ENCODE measurements around the gene TAS2R41.
"Not testable (repeated sequence)": the region's sequence is repeated elsewhere in the genome, so short reads cannot be mapped to it uniquely, and the experiment has no call there.

TAS2R41 gene

GRCh38 chr7:143485500-143485899 lies 7.8 kb downstream of the TAS2R41 start:
- Histone ChIP-seq H3K27ac (peak overlapping the region in 5 of 11 experiments; percentile 10 to 93 (median 83); a peak in 8 of 22 replicates), H3K4me2 (peak overlapping the region in 6 of 11 experiments; percentile 3 to 77 (median 24); a peak in 8 of 22 replicates), H3K9me3 (replicated peaks in 1 of 11) (0 out of 22 replicates have a peak, but pooled peaks cover 0 to 8% (median 0%) of the 10 kb centered on the region in 11 experiments), H3K4me1 (peaks cover 0 to 80% (median 11%) of the 10 kb centered on the region in 10 experiments; a peak in 14 of 20 replicates), H3K27me3 (no peaks in the 10 kb centered on the region), H4K20me1 (no peaks in the 10 kb centered on the region), H3K9ac (peak overlapping the region in 1 of 11 experiments; percentile 53; a peak in 2 of 22 replicates), H3K36me3 (no peaks in the 10 kb centered on the region), H3K4me3 (no peak overlapping the region)
- TF ChIP-seq Cebpa-rat (IDR thresholded peaks at IDR 0.05), result no peak

GRCh38 chr7:143486266-143486665 lies 8.6 kb downstream of the TAS2R41 start:
- Histone ChIP-seq H3K4me2 (peak overlapping the region in 3 of 11 experiments; percentile 49 to 77 (median 76); a peak in 6 of 22 replicates), H3K27ac (peak overlapping the region in 4 of 11 experiments; percentile 10 to 93 (median 84); a peak in 6 of 22 replicates), H3K9ac (peak overlapping the region in 2 of 11 experiments; percentile 74 to 77; a peak in 3 of 22 replicates), H3K4me1 (peaks cover 0 to 80% (median 11%) of the 10 kb centered on the region in 10 experiments; a peak in 14 of 20 replicates)
- not testable (repeated sequence) for H3K36me3 ChIP-seq; H3K4me3 ChIP-seq; H4K20me1 ChIP-seq; H3K27me3 ChIP-seq; H3K9me3 ChIP-seq (replicated peaks in 1 of 11)

- peak overlapping the region in 4 of 11 experiments; percentile 21 to 77 (median 70); a peak in 7 of 22 replicates for H3K9ac ChIP-seq
- no peak for TF ChIP-seq Cebpa-rat (IDR thresholded peaks at IDR 0.05)
- H3K27me3 ChIP-seq, result no peaks in the 10 kb centered on the region
- H3K27ac ChIP-seq, result peak overlapping the region in 4 of 11 experiments; percentile 60 to 93 (median 84); a peak in 8 of 22 replicates
- no peaks in the 10 kb centered on the region for H4K20me1 ChIP-seq
- H3K9me3 ChIP-seq (replicated peaks in 1 of 11), result 0 out of 22 replicates have a peak, but pooled peaks cover 0 to 8% (median 0%) of the 10 kb centered on the region in 11 experiments
- no peaks in the 10 kb centered on the region for H3K36me3 ChIP-seq
- H3K4me3 ChIP-seq, result no peak overlapping the region
- peaks cover 0 to 84% (median 11%) of the 10 kb centered on the region in 10 experiments; a peak in 14 of 20 replicates for H3K4me1 ChIP-seq
- H3K4me2 ChIP-seq, result peak overlapping the region in 3 of 11 experiments; percentile 49 to 77 (median 76); a peak in 6 of 22 replicates
Measured at GRCh38 chr7:143487061-143487460, 9.4 kb downstream of the TAS2R41 start.

GRCh38 chr7:143487566-143487965 lies 9.9 kb downstream of the TAS2R41 start:
- Histone ChIP-seq H3K9ac (peak overlapping the region in 4 of 11 experiments; percentile 21 to 77 (median 70); a peak in 7 of 22 replicates), H3K27ac (peak overlapping the region in 4 of 11 experiments; percentile 60 to 93 (median 84); a peak in 8 of 22 replicates), H3K9me3 (replicated peaks in 1 of 11) (0 out of 22 replicates have a peak, but pooled peaks cover 0 to 8% (median 0%) of the 10 kb centered on the region in 11 experiments), H3K27me3 (no peaks in the 10 kb centered on the region), H4K20me1 (no peaks in the 10 kb centered on the region), H3K4me3 (no peak overlapping the region), H3K4me2 (peak overlapping the region in 4 of 11 experiments; percentile 12 to 77 (median 62); a peak in 6 of 22 replicates), H3K4me1 (peaks cover 0 to 89% (median 11%) of the 10 kb centered on the region in 10 experiments; a peak in 14 of 20 replicates), H3K36me3 (no peaks in the 10 kb centered on the region)
- TF ChIP-seq Cebpa-rat (IDR thresholded peaks at IDR 0.05), result no peak

GRCh38 chr7:143490717-143491306 lies 13.1 kb downstream of the TAS2R41 start:
- Histone ChIP-seq H3K27me3 (no peaks in the 10 kb centered on the region), H3K27ac (peak overlapping the region in 3 of 11 experiments; percentile 50 to 81 (median 74); a peak in 6 of 22 replicates), H3K36me3 (no peaks in the 10 kb centered on the region), H3K4me3 (no peak overlapping the region), H3K9ac (no peak overlapping the region), H4K20me1 (no peaks in the 10 kb centered on the region), H3K4me1 (peaks cover 0 to 92% (median 0%) of the 10 kb centered on the region in 10 experiments; a peak in 8 of 20 replicates), H3K9me3 (replicated peaks in 1 of 11) (0 out of 22 replicates have a peak, but pooled peaks cover 0 to 8% (median 0%) of the 10 kb centered on the region in 11 experiments), H3K4me2 (peak overlapping the region in 3 of 11 experiments; percentile 49 to 70 (median 55); a peak in 6 of 22 replicates)
- TF ChIP-seq Cebpa-rat (IDR thresholded peaks at IDR 0.05), result no peak

- Histone ChIP-seq H3K9me3 (replicated peaks in 1 of 11) (no peaks in the 10 kb centered on the region; a peak in 2 of 22 replicates), H3K9ac (peak overlapping the region in 4 of 11 experiments; percentile 6 to 54 (median 18); a peak in 4 of 22 replicates), H3K4me3 (no peak overlapping the region), H3K36me3 (no peaks in the 10 kb centered on the region), H3K4me2 (peak overlapping the region in 4 of 11 experiments; percentile 27 to 70 (median 52); a peak in 9 of 22 replicates), H3K4me1 (peaks cover 0 to 88% (median 0%) of the 10 kb centered on the region in 10 experiments; a peak in 8 of 20 replicates), H3K27ac (peak overlapping the region in 5 of 11 experiments; percentile 36 to 81 (median 73); a peak in 9 of 22 replicates), H3K27me3 (no peaks in the 10 kb centered on the region), H4K20me1 (no peaks in the 10 kb centered on the region)
- no peak for TF ChIP-seq Cebpa-rat (IDR thresholded peaks at IDR 0.05)
Measured at GRCh38 chr7:143492043-143492471, 14.4 kb downstream of the TAS2R41 start.

- H3K9me3 ChIP-seq (replicated peaks in 1 of 11), result no peaks in the 10 kb centered on the region; a peak in 2 of 22 replicates
- no peak overlapping the region for H3K4me3 ChIP-seq
- TF ChIP-seq Cebpa-rat (IDR thresholded peaks at IDR 0.05), result no peak
- H3K4me2 ChIP-seq, result peak overlapping the region in 5 of 11 experiments; percentile 3 to 70 (median 49); a peak in 7 of 22 replicates
- no peaks in the 10 kb centered on the region for H3K27me3 ChIP-seq
- H4K20me1 ChIP-seq, result no peaks in the 10 kb centered on the region
- H3K9ac ChIP-seq, result peak overlapping the region in 1 of 11 experiments; percentile 54; a peak in 2 of 22 replicates
- H3K36me3 ChIP-seq, result no peaks in the 10 kb centered on the region
- H3K27ac ChIP-seq, result peak overlapping the region in 5 of 11 experiments; percentile 36 to 81 (median 73); a peak in 9 of 22 replicates
- H3K4me1 ChIP-seq, result peaks cover 0 to 89% (median 0%) of the 10 kb centered on the region in 10 experiments; a peak in 8 of 20 replicates
Measured at GRCh38 chr7:143492799-143493739, 15.4 kb downstream of the TAS2R41 start.

GRCh38 chr7:143493751-143494150 lies 16.1 kb downstream of the TAS2R41 start:
- TF ChIP-seq Cebpa-rat (IDR thresholded peaks at IDR 0.05), result no peak
- Histone ChIP-seq H3K9ac (no peak overlapping the region), H3K4me1 (peaks cover 0 to 89% (median 0%) of the 10 kb centered on the region in 10 experiments; a peak in 8 of 20 replicates), H3K9me3 (replicated peaks in 1 of 11) (no peaks in the 10 kb centered on the region; a peak in 2 of 22 replicates), H3K36me3 (no peaks in the 10 kb centered on the region), H3K27ac (peak overlapping the region in 2 of 11 experiments; percentile 21 to 81; a peak in 3 of 22 replicates), H3K27me3 (no peaks in the 10 kb centered on the region), H3K4me2 (peak overlapping the region in 4 of 11 experiments; percentile 3 to 55 (median 49); a peak in 5 of 22 replicates), H4K20me1 (no peaks in the 10 kb centered on the region), H3K4me3 (no peak overlapping the region)
